Transverse colon (tissue), 4 donors: ENCODE measurements around the gene PELI3. TPM values are rescaled to one million over a fixed set of nuclear protein-coding genes. Genes with fewer than 3 reads are reported as not detected.
A peak's percentile ranks its signal among the peaks of the same experiment; 100 is the strongest.

ENCODE experiments used
- DNase-seq: peaks from one replicate; pipeline ENCODE4 v3.0.0-alpha.2; 2019
- H3K27ac ChIP-seq, 4 donors: fragments of 200-600 bp; sonication (generic); 2 replicates each; pipeline ENCODE4 v1.5.1; 2016 to 2018; ENCODE audit warnings: inconsistent platforms in 4 of 4
- H3K27me3 ChIP-seq: fragments of 200-600 bp; sonication (generic); 2 replicates; pipeline ENCODE4 v1.5.1; 2017; ENCODE audit warnings: inconsistent platforms
- H3K36me3 ChIP-seq, 4 donors: fragments of 200-600 bp; sonication (generic); 2 replicates each; pipeline ENCODE4 v1.5.1; 2017 to 2019; ENCODE audit warnings: inconsistent platforms in 4 of 4
- H3K4me1 ChIP-seq, 4 donors: fragments of 200-600 bp; sonication (generic); 2 replicates each; pipeline ENCODE4 v1.5.1; 2017 to 2020; ENCODE audit warnings: inconsistent platforms in 4 of 4
- H3K4me3 ChIP-seq, 4 donors: fragments of 200-600 bp; sonication (generic); 1 replicate in 1 of 4; 2 replicates in 3 of 4; pipeline versions ENCODE4 v1.5.1 to v1.6.1; 2017 to 2019; ENCODE audit warnings: inconsistent platforms in 4 of 4
- H3K9me3 ChIP-seq, 2 donors: fragments of 200-600 bp; sonication (generic); 2 replicates each; pipeline ENCODE4 v1.5.1; 2017 to 2019; ENCODE audit warnings: inconsistent platforms in 2 of 2
- CTCF ChIP-seq, 5 experiments: fragments of 200-600 bp in 3 of 5; fragments of 450-650 bp in 2 of 5; sonication (generic) in 3 of 5; IDR thresholded peaks; 1 replicate in 2 of 5; 2 replicates in 3 of 5; pipeline ENCODE4 v1.5.1; 2016 to 2017; ENCODE audit warnings: antibody characterized with exemption in 5 of 5, inconsistent platforms in 3 of 5, mild to moderate bottlenecking in 2 of 5, moderate library complexity in 1 of 5
- EP300 ChIP-seq: sonication (generic); formaldehyde crosslinking; IDR thresholded peaks from one replicate; pipeline ENCODE4 v1.6.1; 2017; ENCODE audit warnings: antibody characterized with exemption, low read depth
- POLR2A ChIP-seq: fragments of 450-650 bp; IDR thresholded peaks from one replicate; pipeline ENCODE4 v1.6.1; 2016; ENCODE audit warnings: antibody characterized with exemption, mild to moderate bottlenecking, moderate library complexity
- POLR2AphosphoS5 ChIP-seq, 3 donors: sonication (generic); formaldehyde crosslinking; IDR thresholded peaks; one replicate each; pipeline ENCODE4 v1.6.1; 2016; ENCODE audit warnings: antibody characterized with exemption in 3 of 3
- WGBS, 2 donors: methylation state at CpG; one replicate each; pipeline ENCODE4 v1.1.5; 2018; ENCODE audit warnings: low coverage in 1 of 2; 5-methylcytosine and 5-hydroxymethylcytosine counted together
- in situ Hi-C, 4 donors: fragments of 200-750 bp; cut with MboI; loops; one replicate each; pipeline versions ENCODE4 v1.15.0 to v1.15.1; 2017; ENCODE audit warnings: low sequenced_read_pairs in 3 of 4, low pct_ligation_motif_present in 1 of 4, low pct_unique_long_range_greater_than_20kb in 1 of 4
- intact Hi-C: fragments of 100-400 bp; cut with DNase I; formaldehyde crosslinking; loops from one replicate; pipeline ENCODE4 v1.15.1; 2023; ENCODE audit warnings: low total_unique reads
- total RNA-seq, 4 donors: library from RNA; depleted of rRNA; stranded (reverse); fragments of >200 nt; gene quantifications; one replicate each; pipeline ENCODE4 v1.1.0, GENCODE V29; 2016

PELI3 gene
- total RNA-seq, 4 donors from 2014 or later = 1.2 to 14.2 (median 7.8) TPM

- 89% methylated on average over 14 of the region's 14 CpGs; no CpG with 5 or more reads in 1 of the 2 donors for WGBS, 2 donors
- H3K27me3 ChIP-seq = no peaks in the 10 kb centered on the region
- no peak for DNase-seq
- in situ Hi-C loops = no loop called here
- no peaks in the 10 kb centered on the region for H3K36me3 ChIP-seq
- no peak overlapping the region for H3K4me3 ChIP-seq
- TF ChIP-seq POLR2A = no peak
- no peak for TF ChIP-seq CTCF (IDR thresholded peaks at IDR 0.05)
- TF ChIP-seq EP300 = no peak
- TF ChIP-seq POLR2AphosphoS5 (IDR thresholded peaks at IDR 0.05) = no peak
- no peaks in the 10 kb centered on the region for H3K9me3 ChIP-seq
- peaks cover 0 to 9% (median 0%) of the 10 kb centered on the region in 4 donors for H3K4me1 ChIP-seq
- no peak overlapping the region for H3K27ac ChIP-seq
- intact Hi-C loops = no loop called here
These were observed 28.2 kb downstream of the PELI3 start for GRCh38 chr11:66494935-66495334.

GRCh38 chr11:66495401-66495854 is 28.7 kb downstream of the PELI3 start:
- DNase-seq = no peak
- in situ Hi-C loops (no loop called here), intact Hi-C loops (no loop called here)
- Histone ChIP-seq H3K4me3 (no peak overlapping the region), H3K4me1 (peaks cover 0 to 9% (median 0%) of the 10 kb centered on the region in 4 donors), H3K9me3 (no peaks in the 10 kb centered on the region), H3K27me3 (no peaks in the 10 kb centered on the region), H3K27ac (no peak overlapping the region), H3K36me3 (no peaks in the 10 kb centered on the region)
- no peak for TF ChIP-seq EP300
- no peak for TF ChIP-seq CTCF (IDR thresholded peaks at IDR 0.05)
- no peak for TF ChIP-seq POLR2AphosphoS5 (IDR thresholded peaks at IDR 0.05)
- no peak for TF ChIP-seq POLR2A
- 91 to 93% methylated on average over 3 to 17 of the region's 17 CpGs for WGBS, 2 donors

- intact Hi-C loops = no loop called here
- Histone ChIP-seq H3K27me3 (no peaks in the 10 kb centered on the region), H3K4me1 (peaks cover 0 to 9% (median 0%) of the 10 kb centered on the region in 4 donors), H3K36me3 (no peaks in the 10 kb centered on the region), H3K27ac (no peak overlapping the region), H3K9me3 (no peaks in the 10 kb centered on the region), H3K4me3 (no peak overlapping the region)
- DNase-seq = no peak
- no peak for TF ChIP-seq EP300
- TF ChIP-seq POLR2A = no peak
- no peak for TF ChIP-seq CTCF (IDR thresholded peaks at IDR 0.05)
- no peak for TF ChIP-seq POLR2AphosphoS5 (IDR thresholded peaks at IDR 0.05)
- in situ Hi-C loops = no loop called here
- WGBS, 2 donors = 96% methylated on average over 16 of the region's 16 CpGs; no CpG with 5 or more reads in 1 of the 2 donors
These were observed 30.5 kb downstream of the PELI3 start for GRCh38 chr11:66497206-66497605.

GRCh38 chr11:66498506-66498905 is 31.8 kb downstream of the PELI3 start:
- in situ Hi-C loops = no loop called here
- no peak for TF ChIP-seq CTCF (IDR thresholded peaks at IDR 0.05)
- TF ChIP-seq POLR2AphosphoS5 (IDR thresholded peaks at IDR 0.05) = no peak
- H3K27ac ChIP-seq = peak overlapping the region in 1 of 4 donors; percentile 41
- H3K27me3 ChIP-seq = no peaks in the 10 kb centered on the region
- H3K4me3 ChIP-seq = no peak overlapping the region
- H3K36me3 ChIP-seq = no peaks in the 10 kb centered on the region
- whole genome bisulfite sequencing, 2 donors = 47 to 65% methylated on average over 3 to 5 of the region's 5 CpGs
- no peaks in the 10 kb centered on the region for H3K9me3 ChIP-seq
- DNase-seq = no peak
- intact Hi-C loops = no loop called here
- H3K4me1 ChIP-seq = peaks cover 0 to 8% (median 0%) of the 10 kb centered on the region in 4 donors
